Esophagus squamous epithelium (tissue), 5 donors: ENCODE measurements around the gene C1orf21. TPM values are rescaled to one million over a fixed set of nuclear protein-coding genes. Genes with fewer than 3 reads are reported as not detected.

Experiments used
- DNase-seq: peaks from one replicate; lab custom pipeline; 2025; lab: John Stamatoyannopoulos, UW
- H3K27ac ChIP-seq, 4 donors: fragments of 200-600 bp; sonication (generic); one replicate each; pipeline ENCODE4 v1.5.1; 2016 to 2019; ENCODE audit warnings: mild to moderate bottlenecking in 1 of 4
- H3K27me3 ChIP-seq, 4 donors: fragments of 200-600 bp; sonication (generic); 1 replicate in 3 of 4; 2 replicates in 1 of 4; pipeline versions ENCODE4 v1.5.1 to v1.6.0; 2017 to 2021; ENCODE audit warnings: antibody characterized with exemption in 1 of 4
- H3K36me3 ChIP-seq, 3 donors: fragments of 200-600 bp; sonication (generic); one replicate each; pipeline ENCODE4 v1.5.1; 2016 to 2019
- H3K4me1 ChIP-seq, 3 donors: fragments of 200-600 bp; sonication (generic); one replicate each; pipeline ENCODE4 v1.5.1; 2017 to 2019
- H3K4me3 ChIP-seq, 4 donors: fragments of 200-600 bp; sonication (generic); 1 replicate in 3 of 4; 2 replicates in 1 of 4; pipeline ENCODE4 v1.5.1; 2016 to 2019; ENCODE audit warnings: mild to moderate bottlenecking in 2 of 4, moderate library complexity in 1 of 4
- H3K9me3 ChIP-seq, 3 donors: fragments of 200-600 bp; sonication (generic); one replicate each; pipeline ENCODE4 v1.5.1; 2016 to 2019
- CTCF ChIP-seq, 6 experiments: fragments of 450-650 bp in 4 of 6; fragments of 200-600 bp in 2 of 6; sonication (generic) in 2 of 6; IDR thresholded peaks; one replicate each; pipeline ENCODE4 v1.5.1; 2016 to 2019; ENCODE audit warnings: antibody characterized with exemption in 6 of 6, mild to moderate bottlenecking in 4 of 6, moderate library complexity in 4 of 6
- POLR2A ChIP-seq, 4 donors: fragments of 450-650 bp; IDR thresholded peaks; one replicate each; pipeline ENCODE4 v1.6.1; 2017; ENCODE audit warnings: antibody characterized with exemption in 4 of 4, mild to moderate bottlenecking in 4 of 4, moderate library complexity in 3 of 4
- WGBS, 2 donors: methylation state at CpG; one replicate each; pipeline ENCODE4 v1.1.5; 2018; 5-methylcytosine and 5-hydroxymethylcytosine counted together
- intact Hi-C: fragments of 100-400 bp; cut with DNase I; formaldehyde crosslinking; loops from one replicate; pipeline ENCODE4 v1.15.0; 2022
- total RNA-seq, 4 donors: library from RNA; depleted of rRNA; stranded (reverse); fragments of >200 nt; gene quantifications; one replicate each; pipeline ENCODE4 v1.1.0, GENCODE V29; 2016
- donor health status: DM: yes; HTN: yes; CAD: no.

The C1orf21 gene
- total RNA-seq, 4 donors from 2014 or later = 14.6 to 55.7 (median 36.2) TPM

- 77% methylated on average over 4 to 5 of the region's 6 CpGs for WGBS, 2 donors
- intact Hi-C loops = no loop called here
- TF ChIP-seq POLR2A (IDR thresholded peaks at IDR 0.05) = no peak
- TF ChIP-seq CTCF (IDR thresholded peaks at IDR 0.05) = no peak
Measured at GRCh38 chr1:184576822-184577221, 190.0 kb downstream of the C1orf21 start.

GRCh38 chr1:184577319-184577718 lies 190.5 kb downstream of the C1orf21 start:
- Histone ChIP-seq H3K27ac (peak overlapping the region in 3 of 4 donors; percentile 60 to 69 (median 67)), H3K4me1 (peaks cover 0 to 32% (median 0%) of the 10 kb centered on the region in 3 donors), H3K4me3 (no peak overlapping the region), H3K27me3 (no peaks in the 10 kb centered on the region), H3K9me3 (no peaks in the 10 kb centered on the region), H3K36me3 (no peaks in the 10 kb centered on the region)
- intact Hi-C loops = no loop called here
- no peak for TF ChIP-seq POLR2A (IDR thresholded peaks at IDR 0.05)
- TF ChIP-seq CTCF (IDR thresholded peaks at IDR 0.05) = no peak
- no peak for DNase-seq
- 62 to 67% methylated on average over 6 of the region's 6 CpGs for WGBS, 2 donors

More at GRCh38 chr1:184576822-184577221, 190.0 kb downstream of the C1orf21 start:
- H3K27ac ChIP-seq = peak overlapping the region in 3 of 4 donors; percentile 60 to 69 (median 67)
- no peak overlapping the region for H3K4me3 ChIP-seq
- peaks cover 0 to 28% (median 0%) of the 10 kb centered on the region in 3 donors for H3K4me1 ChIP-seq
- no peaks in the 10 kb centered on the region for H3K36me3 ChIP-seq
- no peaks in the 10 kb centered on the region for H3K27me3 ChIP-seq
- no peak for DNase-seq
- H3K9me3 ChIP-seq = no peaks in the 10 kb centered on the region

- no peak overlapping the region for H3K27ac ChIP-seq
- DNase-seq = no peak
- TF ChIP-seq CTCF (IDR thresholded peaks at IDR 0.05) (no peak), POLR2A (IDR thresholded peaks at IDR 0.05) (no peak)
- H3K36me3 ChIP-seq = no peaks in the 10 kb centered on the region
- H3K9me3 ChIP-seq = no peaks in the 10 kb centered on the region
- 65 to 84% methylated on average over 2 of the region's 2 CpGs for WGBS, 2 donors
- intact Hi-C loops = no loop called here
- H3K27me3 ChIP-seq = no peaks in the 10 kb centered on the region
- H3K4me3 ChIP-seq = no peak overlapping the region
- peaks cover 0 to 8% (median 3%) of the 10 kb centered on the region in 3 donors for H3K4me1 ChIP-seq
Measured at GRCh38 chr1:184582411-184582810, 195.6 kb downstream of the C1orf21 start.

GRCh38 chr1:184583849-184584248 lies 197.0 kb downstream of the C1orf21 start:
- intact Hi-C loops = no loop called here
- no peaks in the 10 kb centered on the region for H3K9me3 ChIP-seq
- no peak for DNase-seq
- no peaks in the 10 kb centered on the region for H3K27me3 ChIP-seq
- no peak overlapping the region for H3K4me3 ChIP-seq
- peaks cover 0 to 12% (median 3%) of the 10 kb centered on the region in 3 donors for H3K4me1 ChIP-seq
- no peak overlapping the region for H3K27ac ChIP-seq
- 67 to 78% methylated on average over 5 of the region's 5 CpGs for WGBS, 2 donors
- H3K36me3 ChIP-seq = no peaks in the 10 kb centered on the region
- no peak for TF ChIP-seq POLR2A (IDR thresholded peaks at IDR 0.05)
- no peak for TF ChIP-seq CTCF (IDR thresholded peaks at IDR 0.05)

GRCh38 chr1:184588701-184589100 lies 201.9 kb downstream of the C1orf21 start:
- TF ChIP-seq CTCF (IDR thresholded peaks at IDR 0.05) (no peak), POLR2A (IDR thresholded peaks at IDR 0.05) (no peak)
- peaks cover 0 to 32% (median 9%) of the 10 kb centered on the region in 3 donors for H3K4me1 ChIP-seq
- no peaks in the 10 kb centered on the region for H3K27me3 ChIP-seq
- no peaks in the 10 kb centered on the region for H3K9me3 ChIP-seq
- peaks cover 0 to 15% (median 0%) of the 10 kb centered on the region in 3 donors for H3K36me3 ChIP-seq
- 93 to 96% methylated on average over 3 of the region's 3 CpGs for WGBS, 2 donors
- H3K4me3 ChIP-seq = no peak overlapping the region
- intact Hi-C loops = no loop called here
- H3K27ac ChIP-seq = peak overlapping the region in 2 of 4 donors; percentile 61 to 74
- no peak for DNase-seq
